NCI-H748 (cell line): Measurements from ENCODE around the gene MVP.

Source experiments
- DNase-seq: peaks from one replicate; lab custom pipeline; 2025; ENCODE audit not compliant: unreplicated experiment; lab: John Stamatoyannopoulos, UW

Gene MVP

GRCh38 chr16:29804020-29804419, 16.2 kb upstream of the MVP start:
- no peak for DNase-seq

GRCh38 chr16:29804455-29805231, 15.6 kb upstream of the MVP start:
- peak; percentile 45 for DNase-seq

GRCh38 chr16:29805232-29806098, 14.8 kb upstream of the MVP start:
- peak; percentile 99 for DNase-seq

- DNase-seq = no peak
These were observed 14.1 kb upstream of the MVP start, which contains the start of gene MAZ for GRCh38 chr16:29806099-29806579. Gene MAZ, plus strand, starts transcription at chr16:29806529. Its CDS starts 173 bp downstream, at chr16:29806702.

GRCh38 chr16:29806641-29807425, 13.4 kb upstream of the MVP start:
- DNase-seq = peak; percentile 85

GRCh38 chr16:29807426-29808218, 12.6 kb upstream of the MVP start:
- peak; percentile 87 for DNase-seq

GRCh38 chr16:29808219-29808900, 11.9 kb upstream of the MVP start:
- DNase-seq = no peak

GRCh38 chr16:29809031-29809747, 11.1 kb upstream of the MVP start:
- DNase-seq = no peak

GRCh38 chr16:29809850-29810698, 10.2 kb upstream of the MVP start:
- DNase-seq = peak; percentile 16

- no peak for DNase-seq
These were observed 9.5 kb upstream of the MVP start for GRCh38 chr16:29810699-29811169.

- DNase-seq = peak; percentile 92
These were observed 8.9 kb upstream of the MVP start for GRCh38 chr16:29811170-29811895.

- DNase-seq = peak; percentile 78
These were observed 8.2 kb upstream of the MVP start, which contains the start of gene PRRT2 for GRCh38 chr16:29811896-29812665. Gene PRRT2, plus strand, starts transcription at chr16:29812193. Its CDS starts 862 bp downstream, at chr16:29813055.

- no peak for DNase-seq
These were observed 7.3 kb upstream of the MVP start for GRCh38 chr16:29812754-29813643.

GRCh38 chr16:29813644-29814562, 6.4 kb upstream of the MVP start:
- DNase-seq = no peak
